SK-N-SH (cell line): Measurements from ENCODE around the gene MAST2. TPM values are rescaled to one million over a fixed set of nuclear protein-coding genes. Genes with fewer than 3 reads are reported as not detected.

Source experiments
- CTCF ChIA-PET: fragments of 300-600, 350-600 bp; formaldehyde crosslinking; extraction: SDS; loops from one replicate; lab custom pipeline; 2021; lab: Yijun Ruan, JAX
- POLR2A ChIA-PET: fragments of 350-600 bp; sonication (Branson Sonifier 250); formaldehyde crosslinking; extraction: SDS; loops from one replicate; lab custom pipeline; 2020; ENCODE audit warnings: antibody characterized with exemption, inconsistent platforms; lab: Yijun Ruan, JAX
- DNase-seq: peaks from one replicate; pipeline ENCODE4 v3.0.0; 2012
- H2AFZ ChIP-seq: fragments of 200-600 bp; sonication (generic); 2 replicates; pipeline ENCODE4 v1.8.1; 2016; ENCODE audit warnings: antibody characterized with exemption, mild to moderate bottlenecking, low read depth
- H3F3A ChIP-seq: fragments of 200-600 bp; sonication (generic); replicated peaks from 2 replicates; pipeline ENCODE3; 2016; ENCODE audit warnings: antibody characterized with exemption, mild to moderate bottlenecking; ENCODE audit not compliant: insufficient read depth
- H3K27ac ChIP-seq, 2 experiments: fragments of 200-500 bp in 1 of 2; fragments of 200-600 bp in 1 of 2; sonication (Bioruptor generic) in 1 of 2; sonication (generic), shearing (Covaris generic) in 1 of 2; 2 replicates each; pipeline versions ENCODE4 v1.5.1 to v1.6.1; 2014 to 2016; ENCODE audit warnings: low read depth in 2 of 2, inconsistent platforms in 1 of 2, low read length in 1 of 2, mild to moderate bottlenecking in 1 of 2, mixed read lengths in 1 of 2
- H3K27me3 ChIP-seq: fragments of 200-600 bp; sonication (generic), shearing (Covaris generic); 2 replicates; pipeline ENCODE4 v1.6.1; 2016; ENCODE audit warnings: mixed run types; ENCODE audit not compliant: insufficient read depth
- H3K36me3 ChIP-seq, 2 experiments: fragments of 200-500 bp in 1 of 2; fragments of 200-600 bp in 1 of 2; sonication (Bioruptor generic) in 1 of 2; sonication (generic) in 1 of 2; replicated peaks in 1 of 2; 2 replicates each; pipeline versions ENCODE3 to v1.5.1; 2014 to 2016; ENCODE audit warnings: low read length in 1 of 2, mild to moderate bottlenecking in 1 of 2; ENCODE audit not compliant: insufficient read depth in 2 of 2, control insufficient read depth in 1 of 2
- H3K4me1 ChIP-seq, 2 experiments: fragments of 200-500 bp in 1 of 2; fragments of 200-600 bp in 1 of 2; sonication (Bioruptor generic) in 1 of 2; sonication (generic), shearing (Covaris generic) in 1 of 2; 2 replicates each; pipeline versions ENCODE4 v1.5.1 to v1.6.1; 2014 to 2016; ENCODE audit warnings: low read depth in 1 of 2, low read length in 1 of 2, mixed run types in 1 of 2; ENCODE audit not compliant: insufficient read depth in 2 of 2, control insufficient read depth in 1 of 2
- H3K4me2 ChIP-seq: fragments of 200-600 bp; sonication (generic), shearing (Covaris generic); 2 replicates; pipeline ENCODE4 v1.6.1; 2017; ENCODE audit warnings: mixed run types
- H3K4me3 ChIP-seq, 2 experiments: fragments of 200-500 bp in 1 of 2; fragments of 200-600 bp in 1 of 2; sonication (Bioruptor generic) in 1 of 2; sonication (generic), shearing (Covaris generic) in 1 of 2; 2 replicates each; pipeline versions ENCODE4 v1.5.1 to v1.8.1; 2014 to 2016; ENCODE audit warnings: low read depth in 2 of 2, inconsistent platforms in 1 of 2, low read length in 1 of 2, mild to moderate bottlenecking in 1 of 2, mixed read lengths in 1 of 2, moderate library complexity in 1 of 2
- H3K79me2 ChIP-seq: fragments of 200-600 bp; sonication (generic); 2 replicates; pipeline ENCODE4 v1.8.1; 2017; ENCODE audit warnings: mild to moderate bottlenecking; ENCODE audit not compliant: insufficient read depth
- H3K9ac ChIP-seq: fragments of 200-600 bp; sonication (generic); 2 replicates; pipeline ENCODE4 v1.6.1; 2017; ENCODE audit warnings: mixed run types
- H3K9me2 ChIP-seq: fragments of 200-600 bp; sonication (generic); 2 replicates; pipeline ENCODE4 v1.6.1; 2017; ENCODE audit warnings: mixed run types
- H3K9me3 ChIP-seq: fragments of 200-600 bp; sonication (generic); 2 replicates; pipeline ENCODE4 v1.6.1; 2017; ENCODE audit warnings: mixed run types, mild to moderate bottlenecking, moderate library complexity
- H4K20me1 ChIP-seq: fragments of 200-600 bp; sonication (generic); 2 replicates; pipeline ENCODE4 v1.6.1; 2017; ENCODE audit warnings: mild to moderate bottlenecking, mixed run types; ENCODE audit not compliant: insufficient read depth
- CHD2 ChIP-seq: fragments of 150-350 bp; IDR thresholded peaks from 2 replicates; pipeline ENCODE4 v1.6.1; 2018; ENCODE audit warnings: low read length; ENCODE audit not compliant: partially characterized antibody
- ELF1 ChIP-seq: IDR thresholded peaks from 2 replicates; pipeline ENCODE4 v1.4.0; 2012
- FOXJ3 ChIP-seq: sonication (generic); formaldehyde crosslinking; IDR thresholded peaks from 2 replicates; pipeline ENCODE4 v1.5.1; 2020; ENCODE audit warnings: mild to moderate bottlenecking, missing genetic modification reagents
- FOXM1 ChIP-seq: IDR thresholded peaks from 2 replicates; pipeline ENCODE4 v1.4.0; 2012; ENCODE audit warnings: low read depth, mild to moderate bottlenecking
- GABPA ChIP-seq: IDR thresholded peaks from 2 replicates; pipeline ENCODE4 v1.4.0; 2012; ENCODE audit warnings: low read depth, mild to moderate bottlenecking
- GATA2 ChIP-seq: sonication (generic); formaldehyde crosslinking; IDR thresholded peaks from 2 replicates; pipeline ENCODE4 v1.5.0; 2020; ENCODE audit warnings: mild to moderate bottlenecking, missing genetic modification reagents
- JUND ChIP-seq: IDR thresholded peaks from 2 replicates; pipeline ENCODE4 v1.4.0; 2012
- MEF2A ChIP-seq: IDR thresholded peaks from 2 replicates; pipeline ENCODE4 v1.4.0; 2012; ENCODE audit warnings: low read depth, borderline replicate concordance
- MXI1 ChIP-seq: IDR thresholded peaks from 2 replicates; pipeline ENCODE4 v1.6.1; 2012; ENCODE audit warnings: mild to moderate bottlenecking, low read depth, low read length, improper control_type of control experiment
- NFIC ChIP-seq: IDR thresholded peaks from 2 replicates; pipeline ENCODE4 v1.4.0; 2012; ENCODE audit warnings: borderline replicate concordance
- NRF1 ChIP-seq: IDR thresholded peaks from 2 replicates; pipeline ENCODE4 v1.6.1; 2012; ENCODE audit warnings: low read depth, mild to moderate bottlenecking, low read length
- RAD21 ChIP-seq: IDR thresholded peaks from 2 replicates; pipeline ENCODE4 v1.6.1; 2012; ENCODE audit warnings: mild to moderate bottlenecking, low read length
- RCOR1 ChIP-seq: fragments of 150-350 bp; IDR thresholded peaks from 2 replicates; pipeline ENCODE4 v1.6.1; 2017; ENCODE audit warnings: antibody characterized with exemption, low read length
- REST ChIP-seq: IDR thresholded peaks from 2 replicates; pipeline ENCODE4 v1.6.1; 2012; ENCODE audit warnings: mild to moderate bottlenecking, low read depth, low read length, moderate library complexity
- RFX5 ChIP-seq: IDR thresholded peaks from 2 replicates; pipeline ENCODE4 v1.6.1; 2012; ENCODE audit warnings: mild to moderate bottlenecking, improper control_type of control experiment, low read length
- TCF12 ChIP-seq: IDR thresholded peaks from 2 replicates; pipeline ENCODE4 v1.4.0; 2012
- USF2 ChIP-seq: fragments of 150-350 bp; IDR thresholded peaks from 2 replicates; pipeline ENCODE4 v1.6.1; 2017; ENCODE audit warnings: antibody characterized with exemption, low read length, low read depth, borderline replicate concordance
- YY1 ChIP-seq: IDR thresholded peaks from 2 replicates; pipeline ENCODE4 v1.4.0; 2012; ENCODE audit warnings: low read depth, mild to moderate bottlenecking
- ZBTB33 ChIP-seq: IDR thresholded peaks from 2 replicates; pipeline ENCODE4 v1.4.0; 2012; ENCODE audit warnings: low read depth, borderline replicate concordance
- WGBS: methylation state at CpG from one replicate; pipeline ENCODE4 v1.1.6; 2017; ENCODE audit warnings: low lambda C conversion rate; 5-methylcytosine and 5-hydroxymethylcytosine counted together
- polyA plus RNA-seq, 3 experiments: library from polyadenylated mRNA; depleted of rRNA; stranded (reverse); fragments of >200 nt; gene quantifications; 2 replicates each; pipeline ENCODE4 v1.2.3, GENCODE V29; 2012
- TF ChIP-seq, protein P1 (sequence below): IDR thresholded peaks from 2 replicates; pipeline ENCODE4; 2012
- TF ChIP-seq, protein P2 (sequence below): IDR thresholded peaks from 2 replicates; pipeline ENCODE4 v1.4.0; 2012; ENCODE audit warnings: low read depth

MAST2 gene
- polyA plus RNA-seq, 1 of the 3 experiments (the other 2 are of a cell fraction), result 53.4 TPM

GRCh38 chr1:45769261-45769932, 34.0 kb upstream of the MAST2 start:
- H3K36me3 ChIP-seq, result no peaks in the 10 kb centered on the region
- peak overlapping the region in 1 of 2 experiments; percentile 18; a peak in 1 of 4 replicates for H3K27ac ChIP-seq
- peak overlapping the region; percentile 31; the same call in 1 of the 2 replicates for H3K4me2 ChIP-seq
- H3K79me2 ChIP-seq, result no peaks in the 10 kb centered on the region
- CTCF ChIA-PET, result interaction anchor here (0.6 to 1.1 kb wide), 3 partner anchors 45 to 1174 kb away, joined by 3 to 4 read pairs (median 3); no protein-coding TSS in a partner anchor
- peaks cover 10% of the 10 kb centered on the region for H3F3A ChIP-seq
- H3K4me3 ChIP-seq, result no peak overlapping the region
- 50% methylated on average over 4 of the region's 4 CpGs for whole genome bisulfite sequencing
- DNase-seq, result no peak
- H3K4me1 ChIP-seq, result peaks cover 2 to 3% of the 10 kb centered on the region in 2 experiments; a peak in 2 of 4 replicates
- POLR2A ChIA-PET, result interaction anchor here (1.2 kb wide), 1 partner anchor 83 kb away, joined by 4 read pairs; the partner anchor contains the start of gene GPBP1L1
- H3K9me3 ChIP-seq, result no peaks in the 10 kb centered on the region
- no peak for TF ChIP-seq GATA2 (CRISPR knock-in tag)
- no peak for TF ChIP-seq YY1
- no peak for TF ChIP-seq MEF2A
- no peak for TF ChIP-seq ELF1
- TF ChIP-seq RCOR1, result no peak
- TF ChIP-seq, protein P1, sequence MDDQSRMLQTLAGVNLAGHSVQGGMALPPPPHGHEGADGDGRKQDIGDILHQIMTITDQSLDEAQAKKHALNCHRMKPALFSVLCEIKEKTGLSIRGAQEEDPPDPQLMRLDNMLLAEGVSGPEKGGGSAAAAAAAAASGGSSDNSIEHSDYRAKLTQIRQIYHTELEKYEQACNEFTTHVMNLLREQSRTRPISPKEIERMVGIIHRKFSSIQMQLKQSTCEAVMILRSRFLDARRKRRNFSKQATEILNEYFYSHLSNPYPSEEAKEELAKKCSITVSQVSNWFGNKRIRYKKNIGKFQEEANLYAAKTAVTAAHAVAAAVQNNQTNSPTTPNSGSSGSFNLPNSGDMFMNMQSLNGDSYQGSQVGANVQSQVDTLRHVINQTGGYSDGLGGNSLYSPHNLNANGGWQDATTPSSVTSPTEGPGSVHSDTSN, result no peak
- TF ChIP-seq NRF1, result no peak
- TF ChIP-seq USF2, result no peak
- no peak for TF ChIP-seq RAD21
- TF ChIP-seq, protein P2, sequence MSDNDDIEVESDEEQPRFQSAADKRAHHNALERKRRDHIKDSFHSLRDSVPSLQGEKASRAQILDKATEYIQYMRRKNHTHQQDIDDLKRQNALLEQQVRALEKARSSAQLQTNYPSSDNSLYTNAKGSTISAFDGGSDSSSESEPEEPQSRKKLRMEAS, result 0 out of 2 replicates have a peak, but pooled peaks have one; percentile 32
- TF ChIP-seq FOXM1, result no peak
- TF ChIP-seq TCF12, result peak; percentile 51
- no peak for TF ChIP-seq RFX5
- TF ChIP-seq FOXJ3 (CRISPR knock-in tag), result no peak
- no peak for TF ChIP-seq MXI1
- peak; percentile 28; the same call in 1 of the 2 replicates for TF ChIP-seq NFIC
- H3K9ac ChIP-seq, result no peak overlapping the region
- no peaks in the 10 kb centered on the region for H3K9me2 ChIP-seq
- no peaks in the 10 kb centered on the region for H4K20me1 ChIP-seq
- H3K27me3 ChIP-seq, result no peaks in the 10 kb centered on the region
- peak overlapping the region; percentile 29; the same call in 1 of the 2 replicates for H2AFZ ChIP-seq

- peaks cover 0 to 2% of the 10 kb centered on the region in 2 experiments; a peak in 1 of 4 replicates for H3K4me1 ChIP-seq
- H3K4me2 ChIP-seq, result no peak overlapping the region
- 66% methylated on average over 3 of the region's 3 CpGs for WGBS
- no peaks in the 10 kb centered on the region for H3K36me3 ChIP-seq
- no peaks in the 10 kb centered on the region for H3K27me3 ChIP-seq
- CTCF ChIA-PET, result no interaction called here
- no peaks in the 10 kb centered on the region for H3K79me2 ChIP-seq
- no peaks in the 10 kb centered on the region for H4K20me1 ChIP-seq
- H3K4me3 ChIP-seq, result no peak overlapping the region
- DNase-seq, result no peak
- no peak overlapping the region for H2AFZ ChIP-seq
- H3K27ac ChIP-seq, result no peak overlapping the region
- no peaks in the 10 kb centered on the region for H3K9me2 ChIP-seq
- POLR2A ChIA-PET, result no interaction called here
- peaks cover 10% of the 10 kb centered on the region for H3F3A ChIP-seq
- H3K9ac ChIP-seq, result no peak overlapping the region
- H3K9me3 ChIP-seq, result no peaks in the 10 kb centered on the region
- TF ChIP-seq MXI1 (no peak), GABPA (no peak), JUND (no peak), ZBTB33 (no peak), TCF12 (no peak), CHD2 (no peak), FOXJ3 (CRISPR knock-in tag) (no peak), REST (no peak)
These were observed 30.4 kb upstream of the MAST2 start for GRCh38 chr1:45772971-45773370.
